Measurements from ENCODE around the gene TIAM1. TPM values are rescaled to one million over a fixed set of nuclear protein-coding genes. Genes with fewer than 3 reads are reported as not detected.

TIAM1 gene
- total RNA-seq, 2 donors from 2014 or later, result 54.2 to 68.7 TPM

- no peaks in the 10 kb centered on the region for H3K9me3 ChIP-seq (ENCODE audit: control insufficient read depth, low read length, poor library complexity, severe bottlenecking)
- no peaks in the 10 kb centered on the region for H3K27me3 Mint-ChIP-seq
- H3K36me3 Mint-ChIP-seq (ENCODE audit: low read depth), result no peaks in the 10 kb centered on the region
- no peak overlapping the region for H3K27ac Mint-ChIP-seq
- ATAC-seq (no peak), DNase-seq (no peak)
- H3K4me1 Mint-ChIP-seq, result peaks cover 11% of the 10 kb centered on the region
- H3K4me3 Mint-ChIP-seq, result no peak overlapping the region
Measured at GRCh38 chr21:31262728-31263127, 81.3 kb downstream of the TIAM1 start.

- H3K9me3 ChIP-seq (ENCODE audit: control insufficient read depth, low read length, poor library complexity, severe bottlenecking), result no peaks in the 10 kb centered on the region
- H3K27ac Mint-ChIP-seq, result no peak overlapping the region
- no peaks in the 10 kb centered on the region for H3K36me3 Mint-ChIP-seq (ENCODE audit: low read depth)
- DNase-seq (no peak), ATAC-seq (no peak)
- peaks cover 11% of the 10 kb centered on the region for H3K4me1 Mint-ChIP-seq
- no peak overlapping the region for H3K4me3 Mint-ChIP-seq
- H3K27me3 Mint-ChIP-seq, result no peaks in the 10 kb centered on the region
Measured at GRCh38 chr21:31261759-31262158, 82.3 kb downstream of the TIAM1 start.

- peaks cover 11% of the 10 kb centered on the region for H3K4me1 Mint-ChIP-seq
- no peak overlapping the region for H3K27ac Mint-ChIP-seq
- DNase-seq (no peak), ATAC-seq (no peak)
- H3K9me3 ChIP-seq (ENCODE audit: control insufficient read depth, low read length, poor library complexity, severe bottlenecking), result no peaks in the 10 kb centered on the region
- no peaks in the 10 kb centered on the region for H3K27me3 Mint-ChIP-seq
- no peaks in the 10 kb centered on the region for H3K36me3 Mint-ChIP-seq (ENCODE audit: low read depth)
- H3K4me3 Mint-ChIP-seq, result no peak overlapping the region
Measured at GRCh38 chr21:31260790-31261189, 83.3 kb downstream of the TIAM1 start.

GRCh38 chr21:31258073-31258472, 86.0 kb downstream of the TIAM1 start:
- no peak overlapping the region for H3K4me3 Mint-ChIP-seq
- DNase-seq (no peak), ATAC-seq (no peak)
- peaks cover 7% of the 10 kb centered on the region for H3K4me1 Mint-ChIP-seq
- H3K27ac Mint-ChIP-seq, result no peak overlapping the region
- no peaks in the 10 kb centered on the region for H3K36me3 Mint-ChIP-seq (ENCODE audit: low read depth)
- no peaks in the 10 kb centered on the region for H3K27me3 Mint-ChIP-seq
- no peaks in the 10 kb centered on the region for H3K9me3 ChIP-seq (ENCODE audit: control insufficient read depth, low read length, poor library complexity, severe bottlenecking)

- no peak overlapping the region for H3K4me3 Mint-ChIP-seq
- no peaks in the 10 kb centered on the region for H3K9me3 ChIP-seq (ENCODE audit: control insufficient read depth, low read length, poor library complexity, severe bottlenecking)
- ATAC-seq (no peak), DNase-seq (no peak)
- H3K36me3 Mint-ChIP-seq (ENCODE audit: low read depth), result no peaks in the 10 kb centered on the region
- H3K27ac Mint-ChIP-seq, result no peak overlapping the region
- H3K27me3 Mint-ChIP-seq, result no peaks in the 10 kb centered on the region
- peaks cover 6% of the 10 kb centered on the region for H3K4me1 Mint-ChIP-seq
Measured at GRCh38 chr21:31257265-31257664, 86.8 kb downstream of the TIAM1 start.

- ATAC-seq (no peak), DNase-seq (no peak)
- H3K27ac Mint-ChIP-seq, result no peak overlapping the region
- H3K27me3 Mint-ChIP-seq, result no peaks in the 10 kb centered on the region
- no peaks in the 10 kb centered on the region for H3K9me3 ChIP-seq (ENCODE audit: control insufficient read depth, low read length, poor library complexity, severe bottlenecking)
- H3K4me1 Mint-ChIP-seq, result peaks cover 6% of the 10 kb centered on the region
- no peaks in the 10 kb centered on the region for H3K36me3 Mint-ChIP-seq (ENCODE audit: low read depth)
- H3K4me3 Mint-ChIP-seq, result no peak overlapping the region
Measured at GRCh38 chr21:31255896-31256295, 88.2 kb downstream of the TIAM1 start.

GRCh38 chr21:31255036-31255435, 89.0 kb downstream of the TIAM1 start:
- DNase-seq (no peak), ATAC-seq (no peak)
- H3K27ac Mint-ChIP-seq, result no peak overlapping the region
- no peaks in the 10 kb centered on the region for H3K9me3 ChIP-seq (ENCODE audit: control insufficient read depth, low read length, poor library complexity, severe bottlenecking)
- H3K4me1 Mint-ChIP-seq, result peaks cover 6% of the 10 kb centered on the region
- no peaks in the 10 kb centered on the region for H3K27me3 Mint-ChIP-seq
- H3K4me3 Mint-ChIP-seq, result no peak overlapping the region
- H3K36me3 Mint-ChIP-seq (ENCODE audit: low read depth), result no peaks in the 10 kb centered on the region

GRCh38 chr21:31254131-31254530, 89.9 kb downstream of the TIAM1 start:
- Mint-ChIP-seq H3K36me3 (ENCODE audit: low read depth) (no peaks in the 10 kb centered on the region), H3K4me3 (no peak overlapping the region), H3K4me1 (peaks cover 6% of the 10 kb centered on the region), H3K27ac (no peak overlapping the region), H3K27me3 (no peaks in the 10 kb centered on the region)
- H3K9me3 ChIP-seq (ENCODE audit: control insufficient read depth, low read length, poor library complexity, severe bottlenecking), result no peaks in the 10 kb centered on the region
- DNase-seq, result no peak
- no peak for ATAC-seq

GRCh38 chr21:31253684-31254083, 90.4 kb downstream of the TIAM1 start:
- DNase-seq (no peak), ATAC-seq (no peak)
- Mint-ChIP-seq H3K4me3 (no peak overlapping the region), H3K27ac (no peak overlapping the region), H3K4me1 (peaks cover 6% of the 10 kb centered on the region), H3K27me3 (no peaks in the 10 kb centered on the region), H3K36me3 (ENCODE audit: low read depth) (peaks cover 2% of the 10 kb centered on the region)
- H3K9me3 ChIP-seq (ENCODE audit: control insufficient read depth, low read length, poor library complexity, severe bottlenecking), result no peaks in the 10 kb centered on the region

- no peak overlapping the region for H3K4me3 Mint-ChIP-seq
- no peak for ATAC-seq
- peaks cover 2% of the 10 kb centered on the region for H3K36me3 Mint-ChIP-seq (ENCODE audit: low read depth)
- H3K4me1 Mint-ChIP-seq, result peaks cover 6% of the 10 kb centered on the region
- H3K9me3 ChIP-seq (ENCODE audit: control insufficient read depth, low read length, poor library complexity, severe bottlenecking), result no peaks in the 10 kb centered on the region
- no peak for DNase-seq
- H3K27me3 Mint-ChIP-seq, result no peaks in the 10 kb centered on the region
- no peak overlapping the region for H3K27ac Mint-ChIP-seq
Measured at GRCh38 chr21:31252611-31253010, 91.5 kb downstream of the TIAM1 start.

- no peak overlapping the region for H3K4me3 Mint-ChIP-seq
- H3K27ac Mint-ChIP-seq, result no peak overlapping the region
- no peaks in the 10 kb centered on the region for H3K27me3 Mint-ChIP-seq
- H3K4me1 Mint-ChIP-seq, result peaks cover 6% of the 10 kb centered on the region
- ATAC-seq (no peak), DNase-seq (no peak)
- H3K9me3 ChIP-seq (ENCODE audit: control insufficient read depth, low read length, poor library complexity, severe bottlenecking), result no peaks in the 10 kb centered on the region
- H3K36me3 Mint-ChIP-seq (ENCODE audit: low read depth), result peaks cover 2% of the 10 kb centered on the region
Measured at GRCh38 chr21:31252091-31252490, 92.0 kb downstream of the TIAM1 start.

- H3K36me3 Mint-ChIP-seq (ENCODE audit: low read depth), result peaks cover 2% of the 10 kb centered on the region
Measured at GRCh38 chr21:31251686-31252085, 92.4 kb downstream of the TIAM1 start.

GRCh38 chr21:31248598-31248997, 95.5 kb downstream of the TIAM1 start:
- Mint-ChIP-seq H3K27me3 (no peaks in the 10 kb centered on the region), H3K4me1 (peaks cover 4% of the 10 kb centered on the region), H3K36me3 (ENCODE audit: low read depth) (peaks cover 4% of the 10 kb centered on the region), H3K27ac (no peak overlapping the region), H3K4me3 (no peak overlapping the region)
- H3K9me3 ChIP-seq (ENCODE audit: control insufficient read depth, low read length, poor library complexity, severe bottlenecking), result peaks cover 2% of the 10 kb centered on the region
- ATAC-seq, result no peak
- no peak for DNase-seq

More at GRCh38 chr21:31251686-31252085, 92.4 kb downstream of the TIAM1 start:
- ATAC-seq (no peak), DNase-seq (no peak)
- no peak overlapping the region for H3K27ac Mint-ChIP-seq
- peaks cover 6% of the 10 kb centered on the region for H3K4me1 Mint-ChIP-seq
- H3K9me3 ChIP-seq (ENCODE audit: control insufficient read depth, low read length, poor library complexity, severe bottlenecking), result no peaks in the 10 kb centered on the region
- H3K4me3 Mint-ChIP-seq, result no peak overlapping the region
- H3K27me3 Mint-ChIP-seq, result no peaks in the 10 kb centered on the region

- peaks cover 2% of the 10 kb centered on the region for H3K36me3 Mint-ChIP-seq (ENCODE audit: low read depth)
- H3K27me3 Mint-ChIP-seq, result no peaks in the 10 kb centered on the region
- H3K27ac Mint-ChIP-seq, result no peak overlapping the region
- ATAC-seq (no peak), DNase-seq (no peak)
- H3K4me3 Mint-ChIP-seq, result no peak overlapping the region
- H3K9me3 ChIP-seq (ENCODE audit: control insufficient read depth, low read length, poor library complexity, severe bottlenecking), result peaks cover 4% of the 10 kb centered on the region
- H3K4me1 Mint-ChIP-seq, result no peaks in the 10 kb centered on the region
Measured at GRCh38 chr21:31243611-31244010, 100.5 kb downstream of the TIAM1 start.
